ENCODE data around the gene FOXN4. TPM values are rescaled to one million over a fixed set of nuclear protein-coding genes. Genes with fewer than 3 reads are reported as not detected.

The FOXN4 gene
- polyA plus RNA-seq, 1 donor = 0.15 TPM

GRCh38 chr12:109259545-109259895, 49.6 kb downstream of the FOXN4 start:
- no peak for DNase-seq (ENCODE audit: low read depth)

GRCh38 chr12:109258607-109259544, 50.2 kb downstream of the FOXN4 start:
- no peak for DNase-seq (ENCODE audit: low read depth)

GRCh38 chr12:109258201-109258600, 50.9 kb downstream of the FOXN4 start:
- no peak for DNase-seq (ENCODE audit: low read depth)

GRCh38 chr12:109256011-109256410, 53.1 kb downstream of the FOXN4 start:
- DNase-seq (ENCODE audit: low read depth) = no peak

DNA sequence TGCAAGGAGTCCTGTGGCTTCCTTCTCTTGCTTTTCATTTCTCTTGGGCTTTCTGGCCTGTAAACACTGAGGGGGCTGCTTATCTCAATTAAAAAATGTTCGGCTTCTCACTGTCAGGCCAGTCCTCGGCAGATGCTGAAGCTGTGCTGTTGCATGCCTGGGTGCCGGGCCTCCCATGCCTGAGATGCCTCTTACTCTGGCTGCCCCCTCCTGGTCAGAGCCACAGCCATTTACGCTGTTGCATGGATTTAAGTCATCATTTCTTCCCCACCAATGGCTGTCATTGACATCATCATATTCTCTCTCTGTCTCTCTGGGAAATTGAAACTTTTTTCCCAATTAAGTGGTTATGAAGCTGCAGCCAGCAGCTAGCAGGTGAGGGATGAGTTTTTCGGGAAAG, 53.7 kb downstream of the FOXN4 start:
- no peak for DNase-seq (ENCODE audit: low read depth)

DNA sequence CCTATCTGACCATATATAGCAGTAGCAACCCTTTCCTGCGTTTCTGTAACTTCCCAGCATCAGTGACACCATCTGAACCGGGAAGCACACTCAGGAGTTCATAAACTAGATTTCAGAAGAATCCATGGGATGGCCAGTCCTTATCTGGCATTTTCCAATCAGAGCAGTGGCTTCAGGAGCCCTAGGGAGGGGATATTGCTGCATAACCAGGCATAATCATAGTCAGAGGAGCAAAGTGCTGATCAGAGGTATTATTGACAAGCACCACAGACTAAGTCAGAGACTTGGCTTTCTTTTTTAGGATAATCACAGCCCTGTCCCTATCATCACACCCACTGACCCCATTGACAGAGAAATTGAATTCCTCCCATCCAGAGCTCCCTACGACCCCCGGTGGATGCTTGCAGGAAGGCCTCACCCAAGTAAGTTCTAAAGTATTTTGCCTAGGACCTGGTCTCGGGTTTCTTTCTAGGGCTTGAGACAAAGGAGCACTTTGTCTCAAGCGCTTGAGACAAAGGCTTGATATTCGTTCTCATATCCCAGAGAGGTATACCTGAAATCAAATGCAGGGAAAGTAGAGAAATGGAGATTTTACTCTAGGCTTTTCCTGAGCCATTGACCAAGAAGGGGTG, 55.1 kb downstream of the FOXN4 start:
- DNase-seq (ENCODE audit: low read depth) = no peak

- no peak for DNase-seq (ENCODE audit: low read depth)
Measured at GRCh38 chr12:109252799-109253198, 56.3 kb downstream of the FOXN4 start.

DNA sequence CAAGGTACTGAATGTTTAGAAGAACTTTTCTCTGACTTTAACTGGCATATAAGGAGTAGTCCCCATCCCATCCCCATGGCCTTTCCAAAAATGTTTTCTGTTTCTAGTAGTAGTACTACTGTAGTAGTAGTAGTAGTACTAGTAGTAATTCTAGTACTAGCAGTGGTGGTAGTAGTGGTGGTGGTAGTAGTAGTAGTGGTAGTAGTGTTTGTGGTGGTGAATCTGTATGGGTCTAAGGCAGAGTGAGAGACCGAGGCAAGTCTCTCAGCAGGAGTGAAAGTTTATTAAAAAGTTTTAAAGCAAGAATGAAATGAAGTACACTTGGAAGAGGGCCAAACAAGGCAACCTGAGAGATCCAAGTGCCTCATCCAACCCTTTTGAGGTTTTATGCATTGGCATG, 58.6 kb downstream of the FOXN4 start:
- DNase-seq (ENCODE audit: low read depth) = no peak

GRCh38 chr12:109247831-109248654, 61.0 kb downstream of the FOXN4 start:
- DNase-seq (ENCODE audit: low read depth) = no peak

DNA sequence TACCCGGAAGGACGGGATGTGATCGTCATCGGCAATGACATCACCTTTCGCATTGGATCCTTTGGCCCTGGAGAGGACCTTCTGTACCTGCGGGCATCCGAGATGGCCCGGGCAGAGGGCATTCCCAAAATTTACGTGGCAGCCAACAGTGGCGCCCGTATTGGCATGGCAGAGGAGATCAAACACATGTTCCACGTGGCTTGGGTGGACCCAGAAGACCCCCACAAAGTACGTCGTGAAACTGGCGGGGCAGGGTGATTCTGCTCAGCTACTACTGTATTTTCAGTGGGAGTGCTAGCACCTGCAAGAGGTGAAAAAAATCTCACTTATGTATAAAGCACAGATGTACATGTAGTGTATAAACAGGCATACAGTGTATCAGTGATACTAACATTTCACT, 62.9 kb downstream of the FOXN4 start:
- DNase-seq (ENCODE audit: low read depth) = no peak

GRCh38 chr12:109244073-109244472, 65.0 kb downstream of the FOXN4 start:
- DNase-seq (ENCODE audit: low read depth) = no peak

DNA sequence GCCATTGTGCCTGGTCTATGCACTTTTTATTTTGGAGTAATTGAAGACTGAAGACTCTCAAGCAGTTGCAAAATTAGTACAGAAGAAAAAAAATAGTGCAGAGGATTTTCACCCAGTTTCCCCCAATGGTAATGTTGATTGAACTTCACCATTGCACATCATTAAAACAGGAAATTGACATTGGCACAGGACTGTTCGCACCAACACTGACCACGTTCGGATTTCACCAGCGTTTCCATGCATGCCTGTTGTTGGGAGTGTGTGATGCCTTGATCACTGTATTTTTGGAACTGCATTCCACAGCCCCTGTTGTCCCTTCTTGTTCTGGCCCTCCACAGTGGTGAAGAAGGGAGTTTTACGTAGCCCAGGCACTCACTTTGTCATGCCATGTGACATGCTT, 67.1 kb downstream of the FOXN4 start:
- DNase-seq (ENCODE audit: low read depth) = no peak

DNA sequence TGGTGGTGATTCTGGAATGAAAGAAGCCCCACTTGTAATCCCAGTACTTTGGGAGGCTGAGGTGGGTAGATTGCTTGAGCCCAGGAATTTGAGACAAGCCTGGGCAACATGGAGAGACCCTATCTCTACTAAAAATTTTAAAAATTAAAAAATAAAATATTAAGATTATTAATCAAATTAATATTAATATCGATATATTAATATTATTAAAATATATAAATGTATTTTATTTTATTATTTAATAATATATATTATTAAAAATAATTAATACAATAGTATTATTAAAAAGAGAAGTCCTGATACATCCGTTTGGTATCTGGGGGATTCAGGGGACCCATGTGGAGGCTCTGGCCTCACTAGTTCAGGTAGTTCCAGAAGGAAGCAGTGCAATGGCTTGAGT, 68.7 kb downstream of the FOXN4 start:
- DNase-seq (ENCODE audit: low read depth) = no peak

GRCh38 chr12:109239691-109240090, 69.4 kb downstream of the FOXN4 start:
- no peak for DNase-seq (ENCODE audit: low read depth)

- DNase-seq (ENCODE audit: low read depth) = no peak
Measured at GRCh38 chr12:109239179-109239578, 69.9 kb downstream of the FOXN4 start.

DNA sequence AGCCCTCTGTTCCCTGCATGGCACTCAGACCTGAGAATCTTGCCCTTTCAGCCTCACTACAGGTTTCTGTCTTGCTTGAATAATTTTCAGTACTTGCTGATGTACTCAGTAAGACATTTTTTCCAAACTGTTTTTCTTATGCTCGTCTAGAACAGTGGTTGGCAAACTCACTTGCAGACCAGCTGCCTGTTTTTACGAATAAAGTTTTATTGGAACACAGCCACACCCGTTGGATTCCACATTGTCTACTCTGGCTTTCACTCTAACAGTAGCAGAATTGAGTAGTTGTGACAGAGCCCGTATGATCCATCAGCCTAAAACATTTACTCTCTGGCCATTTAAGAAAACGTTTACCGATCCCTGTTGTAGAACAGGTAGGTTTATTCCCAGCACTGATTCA, 72.8 kb downstream of the FOXN4 start:
- no peak for DNase-seq (ENCODE audit: low read depth)

GRCh38 chr12:109234012-109234411, 75.1 kb downstream of the FOXN4 start:
- DNase-seq (ENCODE audit: low read depth) = no peak

DNA sequence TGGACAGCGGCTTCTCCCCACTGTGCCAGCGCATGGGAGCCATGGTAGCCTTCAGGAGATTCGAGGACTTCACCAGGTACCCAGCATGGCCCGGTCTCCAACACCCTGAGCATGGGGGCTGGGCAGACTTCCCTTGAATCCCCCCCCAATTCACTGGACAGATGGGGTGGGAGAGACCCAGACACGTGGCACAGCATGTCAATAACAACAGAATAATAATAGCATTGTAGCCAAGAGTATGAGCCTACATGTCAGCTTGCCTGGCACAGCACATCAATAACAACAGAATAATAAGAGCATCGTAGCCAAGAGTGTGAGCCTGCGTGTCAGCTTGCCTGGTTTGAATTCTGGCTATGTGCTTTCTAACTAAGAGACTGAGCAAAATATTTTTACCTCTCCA, 76.4 kb downstream of the FOXN4 start:
- no peak for DNase-seq (ENCODE audit: low read depth)

GRCh38 chr12:109230193-109230592, 78.9 kb downstream of the FOXN4 start:
- no peak for DNase-seq (ENCODE audit: low read depth)

- no peak for DNase-seq (ENCODE audit: low read depth)
Measured at GRCh38 chr12:109228664-109229063, 80.4 kb downstream of the FOXN4 start.

All from forelimb muscle (tissue), 1 donor.